Bone marrow (tissue), 2 donors: ENCODE data around the gene MS4A4A.

Experiments
- DNase-seq, 2 donors: peaks; one replicate each; lab custom pipeline; 2025; lab: John Stamatoyannopoulos, UW

MS4A4A gene

DNA sequence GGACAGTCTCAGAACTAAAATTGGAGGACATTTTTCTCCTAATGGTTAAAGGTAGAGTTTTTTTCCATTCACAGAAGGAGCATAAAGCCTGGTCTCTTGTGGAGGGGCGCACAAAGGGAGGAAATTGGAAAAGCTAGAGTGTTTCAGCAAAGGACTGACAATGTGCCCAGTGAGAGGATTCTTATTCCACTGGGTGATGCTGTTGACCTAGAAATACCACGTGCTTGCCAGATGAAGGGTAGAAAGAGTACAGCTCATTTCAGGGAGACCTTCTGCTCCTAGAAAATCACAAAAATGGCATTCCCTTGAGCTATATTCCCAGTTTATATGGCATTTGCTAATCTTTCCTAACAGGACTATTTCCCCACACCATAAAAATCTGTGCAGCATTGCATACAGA, 67.7 kb downstream of the MS4A4A start:
- no peak for DNase-seq

DNA sequence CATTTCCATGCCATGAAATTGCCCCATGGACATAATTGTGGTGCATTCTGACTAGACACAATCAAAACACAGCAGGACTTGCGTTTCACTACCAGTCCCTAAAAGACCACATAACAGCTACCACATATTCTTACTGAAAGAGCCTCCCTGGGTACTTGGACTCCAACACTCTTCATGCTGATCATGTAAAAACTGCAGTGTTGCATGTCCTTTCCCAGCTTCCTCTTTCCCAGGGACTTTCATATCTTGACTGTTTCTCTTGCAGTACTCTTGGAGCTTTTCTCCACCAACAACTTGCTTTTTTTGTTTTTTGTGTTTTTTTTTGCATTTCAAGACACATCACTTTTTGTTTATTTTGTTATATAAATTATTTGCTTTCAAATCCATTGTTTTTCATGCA, 69.5 kb downstream of the MS4A4A start:
- DNase-seq: no peak

DNA sequence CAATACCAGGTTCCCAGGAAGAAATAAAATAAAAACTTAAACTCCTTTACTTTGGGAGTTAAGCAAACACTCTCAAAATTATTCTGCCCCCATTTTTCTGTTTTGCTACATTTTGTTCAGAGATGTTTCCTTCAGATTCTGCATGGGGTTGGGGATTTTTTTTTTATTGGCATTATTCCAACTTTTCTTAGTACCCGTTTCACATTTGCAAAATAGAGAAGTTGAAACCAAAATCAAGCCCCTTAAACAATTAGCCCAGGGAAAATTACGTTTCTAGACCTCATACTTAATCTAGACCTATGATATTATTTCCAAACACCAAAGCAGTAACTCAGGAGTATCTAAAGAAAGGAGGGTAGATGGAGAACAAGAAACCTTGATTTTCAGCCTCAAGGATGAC, 77.3 kb downstream of the MS4A4A start:
- peak in 1 of 2 donors; percentile 60 for DNase-seq
